Fibroblast of gingiva (primary cell): ENCODE results near the gene CMIP.
"Not testable (repeated sequence)": the region's sequence is repeated elsewhere in the genome, so short reads cannot be mapped to it uniquely, and the experiment has no call there.

Experiments
- DNase-seq: peaks from one replicate; pipeline ENCODE4 v3.0.0-alpha.2; 2011; ENCODE audit warnings: low read depth

CMIP gene

DNA sequence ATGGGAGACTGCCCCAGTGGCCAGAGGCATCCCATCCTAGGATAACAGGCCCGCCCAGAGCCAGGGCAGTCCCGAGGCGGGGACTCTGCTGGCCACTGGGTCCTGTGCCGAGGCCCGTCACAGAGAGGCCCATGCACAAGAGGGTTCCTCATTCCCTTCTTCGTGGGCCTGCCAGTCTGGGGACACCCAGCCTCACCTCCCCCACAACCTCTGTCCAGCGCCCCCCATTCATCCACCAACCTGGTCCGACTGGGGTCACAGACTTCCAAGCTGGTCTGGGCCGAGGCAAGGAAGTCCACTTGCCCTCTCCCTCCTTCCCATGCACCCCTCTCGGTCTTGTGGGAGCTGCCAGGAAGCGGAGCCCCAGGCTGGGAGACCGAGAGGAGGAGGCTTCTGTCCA is 240.3 kb downstream of the CMIP start:
- no peak for DNase-seq

DNA sequence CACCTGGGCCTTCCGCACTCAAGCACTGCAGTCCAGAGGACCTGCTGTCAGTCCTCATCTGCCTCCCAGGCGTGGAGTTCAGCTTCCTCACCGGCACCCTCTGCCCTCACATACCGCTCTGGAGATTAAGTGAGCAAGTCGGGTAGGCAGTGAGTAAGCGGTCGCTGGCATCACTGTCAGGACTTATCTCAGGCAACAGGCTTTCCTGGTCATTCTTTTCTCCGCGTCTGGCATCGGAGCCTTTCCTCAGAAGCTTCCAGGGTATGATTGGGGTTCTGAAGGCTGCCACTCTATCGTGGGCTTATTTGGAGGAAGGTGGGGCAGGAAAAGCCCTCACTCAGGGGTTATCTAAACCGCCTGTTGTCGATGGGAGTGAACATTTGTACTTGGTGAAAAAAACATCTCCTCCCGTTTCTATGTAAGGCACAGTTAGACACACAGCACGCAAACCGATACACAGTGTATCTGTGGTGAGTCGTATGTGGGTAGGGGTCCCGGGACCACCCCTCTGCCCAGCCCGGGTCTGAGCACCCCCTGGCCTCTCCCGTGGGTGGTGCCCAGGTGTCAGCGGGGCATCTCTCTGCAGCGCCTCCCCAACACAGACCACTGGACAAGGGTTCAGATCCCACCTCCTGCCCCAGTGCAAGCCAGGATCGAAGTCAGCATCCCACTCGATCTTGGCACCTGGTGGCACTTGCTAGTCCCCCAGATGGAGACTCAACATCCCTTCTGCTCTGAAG is 242.0 kb downstream of the CMIP start:
- no peak for DNase-seq

DNA sequence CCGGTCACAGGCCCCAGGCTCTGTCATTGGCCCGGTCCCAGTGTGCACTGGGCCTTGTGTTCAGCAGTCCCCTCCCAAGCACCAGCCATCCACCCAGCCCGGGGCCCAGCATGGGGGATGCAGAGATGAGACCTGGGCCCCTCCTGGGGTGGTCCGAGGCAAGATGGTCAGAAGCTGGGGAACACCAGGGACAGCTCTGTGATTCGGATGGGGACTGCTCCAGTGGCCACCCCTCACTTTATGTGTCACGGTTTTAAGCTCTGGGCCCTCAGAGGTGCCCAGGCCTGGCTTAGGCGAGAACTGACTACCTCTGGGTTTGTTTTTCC is 242.5 kb downstream of the CMIP start:
- DNase-seq, result no peak

- no peak for DNase-seq
Measured at GRCh38 chr16:81688182-81688581, 243.6 kb downstream of the CMIP start.

DNA sequence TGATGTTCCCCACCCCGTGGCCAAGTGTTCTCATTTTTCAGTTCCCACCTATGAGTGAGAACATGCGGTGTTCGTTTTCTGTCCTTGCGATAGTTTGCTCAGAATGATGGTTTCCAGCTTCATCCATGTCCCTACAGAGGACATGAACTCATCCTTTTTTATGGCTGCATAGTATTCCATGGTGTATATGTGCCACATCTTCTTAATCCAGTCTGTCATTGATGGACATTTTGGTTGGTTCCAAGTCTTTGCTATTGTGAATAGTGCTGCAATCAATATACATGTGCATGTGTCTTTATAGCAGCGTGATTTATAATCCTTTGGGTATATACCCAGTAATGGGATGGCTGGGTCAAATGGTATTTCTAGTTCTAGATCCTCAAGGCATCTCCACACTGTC is 244.2 kb downstream of the CMIP start:
- not testable (repeated sequence) for DNase-seq

DNA sequence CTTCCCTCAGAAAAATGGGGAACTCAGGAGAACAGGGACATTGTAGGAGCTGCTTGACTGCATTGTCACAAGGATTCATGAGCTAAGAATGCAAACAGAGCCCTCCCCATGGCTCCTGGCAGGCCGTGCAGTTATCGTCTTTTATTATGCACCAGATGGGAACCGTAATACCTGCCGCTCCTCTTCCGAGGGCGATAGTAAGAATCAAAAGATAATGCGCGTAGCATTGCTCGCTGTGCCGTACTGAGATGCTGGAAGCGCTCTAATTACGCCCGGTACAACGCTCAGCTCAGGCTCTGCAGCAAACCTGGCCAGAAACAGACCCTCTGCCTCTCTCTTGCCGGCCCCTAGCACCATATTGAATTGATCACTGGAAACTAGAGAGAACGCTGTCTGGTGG is 247.4 kb downstream of the CMIP start:
- DNase-seq, result no peak

DNA sequence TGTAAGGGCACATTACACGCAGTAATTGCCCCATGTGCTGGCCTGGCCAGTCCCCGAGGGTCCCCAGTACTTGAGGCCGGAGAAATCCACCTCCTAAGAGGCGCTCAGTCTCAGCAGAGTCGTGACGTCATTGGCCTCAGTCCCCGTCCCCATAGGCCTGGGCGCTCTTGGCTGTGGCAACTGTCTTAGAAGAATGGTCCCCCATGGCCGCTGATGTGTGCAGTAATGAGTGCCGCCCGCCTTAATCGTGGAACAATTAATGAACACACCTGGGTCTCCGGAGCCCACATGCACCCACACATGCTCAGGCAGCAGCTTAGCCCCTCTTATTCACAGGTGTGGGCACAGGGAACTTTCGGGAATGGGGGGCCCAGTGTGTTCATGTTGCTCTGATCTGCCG is 248.0 kb downstream of the CMIP start:
- DNase-seq, result no peak

- DNase-seq, result peak; percentile 58
Measured at GRCh38 chr16:81693041-81693743, 248.6 kb downstream of the CMIP start.

DNA sequence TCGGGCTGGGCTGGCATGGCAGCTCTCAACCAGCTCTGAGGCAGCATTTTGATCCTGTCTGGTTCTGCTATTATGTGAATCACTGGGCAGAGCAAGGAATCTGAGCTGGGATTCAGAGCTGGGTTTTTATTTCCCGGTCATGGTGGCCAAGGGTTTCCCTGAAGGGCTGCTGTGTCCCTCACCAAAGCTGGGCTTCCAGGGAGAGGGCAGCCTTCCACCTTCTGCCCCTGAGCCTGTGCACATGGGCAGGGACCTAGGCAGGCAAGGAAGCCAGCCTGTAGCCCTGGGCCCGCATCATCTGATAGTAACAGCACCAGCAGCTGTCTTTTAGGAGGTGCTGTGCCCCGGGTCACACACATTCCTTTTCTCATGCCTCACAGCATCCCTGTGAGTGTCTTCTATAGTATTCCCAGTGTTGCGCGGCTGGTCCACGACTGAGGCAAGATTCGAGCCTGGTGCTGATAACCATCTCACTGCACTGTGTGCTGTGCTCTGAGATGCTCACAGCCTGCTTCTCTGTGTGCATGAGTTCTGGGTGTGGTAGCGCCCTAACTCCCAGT is 249.2 kb downstream of the CMIP start:
- DNase-seq, result no peak

DNA sequence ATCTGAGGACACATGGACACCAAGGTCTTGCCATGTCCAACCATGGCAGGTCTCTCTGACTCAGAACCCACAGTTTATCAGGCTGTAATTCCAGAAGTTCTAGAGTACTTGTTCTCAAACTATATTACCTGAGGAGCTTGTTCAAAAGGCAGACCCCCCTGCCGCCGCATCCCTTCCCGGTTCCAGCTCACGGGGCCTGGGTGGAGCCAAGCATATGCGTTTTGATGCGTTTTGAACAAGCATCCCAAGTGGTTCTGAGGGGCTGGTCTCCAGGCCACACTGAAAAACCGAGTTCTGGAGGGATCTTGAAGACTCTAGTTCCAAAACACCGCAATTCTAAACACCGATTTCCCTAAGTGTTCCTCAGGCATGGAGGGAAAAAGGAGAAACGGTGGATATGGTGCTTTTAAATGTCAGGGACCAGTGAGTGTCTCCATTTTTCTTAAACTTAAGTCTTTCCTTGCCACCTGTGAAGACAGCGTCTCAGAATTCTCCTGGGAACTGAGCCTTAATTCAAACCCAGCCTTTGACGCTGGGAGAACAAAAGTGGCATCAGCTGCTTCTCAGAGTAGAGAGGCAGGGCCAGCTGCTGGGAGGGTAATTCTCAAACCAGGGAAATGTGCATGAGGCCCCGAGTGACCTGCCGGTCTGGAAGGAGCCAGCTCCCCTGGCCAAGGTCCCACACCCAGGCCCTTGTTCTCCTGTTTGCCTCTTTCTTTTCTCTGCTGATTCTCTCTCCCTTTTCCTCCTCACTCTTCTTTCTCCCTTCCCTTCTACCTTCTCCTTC is 250.1 kb downstream of the CMIP start:
- DNase-seq, result no peak

- no peak for DNase-seq
Measured at GRCh38 chr16:81695321-81696165, 250.9 kb downstream of the CMIP start.

DNA sequence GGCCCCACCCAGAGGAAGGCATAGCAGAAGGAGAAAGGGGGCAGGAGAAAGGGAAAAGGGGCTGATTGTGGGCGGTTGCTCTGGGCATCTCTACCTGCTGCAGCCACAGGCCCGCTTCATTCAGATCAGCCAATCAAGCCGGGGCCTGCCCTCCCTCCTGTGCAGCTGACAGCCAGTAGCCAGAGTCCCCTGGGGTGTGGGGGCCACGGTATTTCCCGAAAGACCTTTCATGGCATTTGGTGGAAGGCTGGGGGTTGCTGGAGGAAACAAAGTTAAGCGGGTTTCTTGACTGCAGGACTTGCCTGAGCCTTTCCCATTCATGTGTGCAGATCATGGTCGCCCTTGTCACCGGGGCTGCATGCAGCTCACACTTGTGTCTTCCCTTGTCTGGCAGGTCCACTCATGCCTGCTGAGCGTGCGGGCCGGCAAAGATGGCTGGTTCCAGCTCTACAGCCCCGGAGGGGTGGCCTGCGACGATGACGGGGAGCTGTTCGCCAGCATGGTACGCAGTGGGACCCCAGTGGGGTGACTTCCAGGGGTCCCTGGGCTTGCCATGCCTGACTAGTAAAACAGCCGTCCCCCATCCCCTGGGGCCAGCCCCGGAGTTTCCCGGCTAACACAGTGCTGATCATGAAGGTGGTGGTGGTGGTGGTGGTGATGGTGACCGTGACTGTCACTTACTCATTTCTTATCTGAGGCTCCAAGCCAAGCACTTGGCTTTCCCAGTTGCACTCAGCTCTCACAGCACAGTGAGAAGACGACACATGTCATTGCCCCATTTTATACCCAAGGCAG is 251.8 kb downstream of the CMIP start:
- no peak for DNase-seq

DNA sequence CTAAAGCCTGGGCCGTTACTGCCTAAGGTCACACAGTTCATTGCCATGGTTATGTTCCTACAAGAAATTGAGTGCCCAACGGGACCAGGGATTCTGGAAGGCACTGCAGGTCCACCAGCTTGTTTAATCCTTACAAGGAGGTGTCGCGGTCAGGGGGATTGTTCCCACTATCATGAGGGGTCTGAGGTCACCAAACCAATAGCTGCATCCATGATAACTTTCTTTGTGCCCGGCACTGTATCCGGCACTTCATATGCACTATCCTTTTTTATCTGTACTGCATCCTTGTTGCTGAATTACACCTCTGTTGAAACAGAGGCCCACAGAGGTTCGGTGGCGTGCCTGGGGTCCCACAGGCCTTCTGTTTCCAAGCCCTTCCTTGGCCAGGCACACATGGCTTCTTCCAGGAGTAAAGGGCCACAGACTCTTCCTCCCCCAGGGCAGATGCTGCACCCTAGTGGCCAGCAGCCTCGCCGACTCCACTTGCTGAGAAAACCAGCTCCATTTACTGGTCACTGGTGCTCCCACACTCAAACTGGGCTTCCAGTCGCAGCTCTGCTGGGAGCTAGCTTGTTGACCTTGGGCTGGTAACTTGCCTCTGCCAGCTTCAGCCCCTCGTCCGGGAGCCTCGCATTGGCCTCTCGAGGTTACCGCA is 252.5 kb downstream of the CMIP start:
- DNase-seq, result peak; percentile 46

DNA sequence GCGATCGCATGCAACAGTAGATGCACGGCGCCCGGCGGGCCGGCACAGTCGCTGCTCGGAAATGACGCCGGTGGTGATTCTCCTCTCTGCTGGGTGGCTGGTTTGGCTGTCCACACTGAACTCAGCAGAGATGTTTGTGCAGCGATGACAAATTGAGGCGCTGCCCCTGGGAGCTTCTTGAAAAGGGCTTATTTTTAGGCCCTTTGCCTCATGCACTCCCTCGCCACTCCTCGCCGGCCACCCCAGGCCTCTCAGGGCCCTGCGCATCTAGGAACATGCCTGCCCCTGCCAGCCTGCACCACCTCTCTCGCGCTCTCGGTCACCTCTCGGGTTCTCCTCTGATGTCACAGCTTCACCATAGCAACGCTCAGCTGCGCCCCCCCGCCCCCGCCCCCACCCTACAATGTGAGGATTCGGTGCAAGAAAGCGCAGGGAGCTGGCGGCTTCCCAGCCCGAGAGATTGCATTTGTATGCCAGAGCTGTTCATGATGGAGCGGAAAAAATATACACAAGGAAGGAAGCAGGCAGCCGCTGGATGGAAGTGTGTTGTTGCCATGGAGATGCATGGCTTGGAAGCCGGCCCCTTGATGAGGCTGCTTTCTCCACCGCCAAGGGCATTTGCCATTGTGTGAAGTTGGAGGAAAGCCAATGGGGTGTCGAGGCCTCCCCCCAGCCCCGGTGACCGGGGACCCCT is 253.2 kb downstream of the CMIP start:
- no peak for DNase-seq

DNA sequence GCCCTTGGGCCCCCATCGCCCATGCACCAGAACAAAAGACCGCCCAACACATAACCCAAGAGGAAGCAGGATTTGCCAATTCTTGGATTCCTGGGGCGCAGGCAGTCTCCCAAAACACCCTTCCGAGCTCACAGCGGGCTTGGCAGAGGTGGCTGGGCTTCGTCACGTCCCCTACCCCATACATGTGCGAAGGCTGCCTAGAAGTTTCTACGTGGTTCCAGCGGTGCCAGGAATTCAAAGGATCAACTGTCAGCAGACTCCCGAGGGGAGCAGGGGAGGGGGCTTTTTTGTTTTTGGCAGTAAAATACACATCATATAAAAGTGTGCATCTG is 253.7 kb downstream of the CMIP start:
- no peak for DNase-seq

DNA sequence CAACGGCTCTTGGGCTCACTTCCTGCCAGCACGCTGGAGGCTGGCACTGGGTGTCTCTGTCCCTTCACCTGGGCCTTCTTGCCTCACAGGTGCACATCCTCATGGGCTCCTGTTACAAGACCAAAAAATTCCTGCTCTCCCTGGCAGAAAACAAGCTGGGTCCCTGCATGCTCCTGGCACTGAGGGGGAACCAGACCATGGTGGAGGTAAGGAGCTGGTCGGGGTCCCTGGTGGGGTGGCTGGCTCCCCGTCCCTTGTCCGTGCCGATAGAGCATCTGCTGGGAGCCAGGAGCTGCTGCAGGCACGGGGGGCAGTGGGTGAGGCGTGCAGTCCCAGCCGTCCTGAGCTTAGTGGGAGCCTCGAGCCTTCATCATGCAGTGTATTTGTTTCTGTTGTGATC is 255.0 kb downstream of the CMIP start:
- DNase-seq, result no peak

- no peak for DNase-seq
Measured at GRCh38 chr16:81700071-81700779, 255.6 kb downstream of the CMIP start.

- no peak for DNase-seq
Measured at GRCh38 chr16:81700780-81701165, 256.2 kb downstream of the CMIP start.

GRCh38 chr16:81701296-81701970 is 256.8 kb downstream of the CMIP start:
- no peak for DNase-seq
